Nephron progenitor cell (in vitro differentiated cells): ENCODE results near the gene PLXNB1.

Source experiments
- DNase-seq: peaks from one replicate; pipeline ENCODE4 v3.0.0; 2021
- H3K27ac Mint-ChIP-seq: 2 replicates; pipeline ENCODE4 v1.8.0; 2021; ENCODE audit warnings: mild to moderate bottlenecking, moderate library complexity, mixed read lengths
- H3K27me3 Mint-ChIP-seq: 2 replicates; pipeline ENCODE4 v1.8.0; 2021; ENCODE audit warnings: mild to moderate bottlenecking, low read depth, mixed read lengths; ENCODE audit not compliant: poor library complexity
- H3K36me3 Mint-ChIP-seq: 2 replicates; pipeline ENCODE4 v1.8.0; 2021; ENCODE audit warnings: low read depth, mixed read lengths
- H3K4me1 Mint-ChIP-seq: 2 replicates; pipeline ENCODE4 v1.8.0; 2021; ENCODE audit warnings: mixed read lengths
- H3K4me3 Mint-ChIP-seq: 2 replicates; pipeline ENCODE4 v1.8.0; 2021; ENCODE audit warnings: mild to moderate bottlenecking, moderate library complexity, mixed read lengths
- H3K9me3 Mint-ChIP-seq: 2 replicates; pipeline ENCODE4 v1.8.0; 2021; ENCODE audit warnings: mild to moderate bottlenecking, moderate library complexity, mixed read lengths
- CTCF ChIP-seq: fragments of 200-600 bp; sonication (generic); IDR thresholded peaks from 2 replicates; pipeline ENCODE4 v1.5.0; 2021; ENCODE audit warnings: antibody characterized with exemption

PLXNB1 gene

GRCh38 chr3:48422681-48423080 is 7.2 kb downstream of the PLXNB1 start:
- H3K27ac Mint-ChIP-seq = peak overlapping the region; percentile 91
- no peaks in the 10 kb centered on the region for H3K27me3 Mint-ChIP-seq
- no peak for DNase-seq
- no peaks in the 10 kb centered on the region for H3K9me3 Mint-ChIP-seq
- peaks cover 39% of the 10 kb centered on the region for H3K4me1 Mint-ChIP-seq
- TF ChIP-seq CTCF = no peak
- peaks cover 5% of the 10 kb centered on the region for H3K36me3 Mint-ChIP-seq
- no peak overlapping the region for H3K4me3 Mint-ChIP-seq

- TF ChIP-seq CTCF = no peak
- Mint-ChIP-seq H3K27me3 (no peaks in the 10 kb centered on the region), H3K4me1 (peaks cover 35% of the 10 kb centered on the region), H3K9me3 (no peaks in the 10 kb centered on the region), H3K27ac (no peak overlapping the region), H3K36me3 (peaks cover 5% of the 10 kb centered on the region), H3K4me3 (no peak overlapping the region)
- DNase-seq = no peak
These were observed 7.6 kb downstream of the PLXNB1 start for GRCh38 chr3:48422272-48422671.

GRCh38 chr3:48420561-48420960 is 9.3 kb downstream of the PLXNB1 start:
- H3K9me3 Mint-ChIP-seq = no peaks in the 10 kb centered on the region
- no peak for DNase-seq
- H3K4me1 Mint-ChIP-seq = peaks cover 20% of the 10 kb centered on the region
- H3K27me3 Mint-ChIP-seq = no peaks in the 10 kb centered on the region
- no peak overlapping the region for H3K27ac Mint-ChIP-seq
- no peak for TF ChIP-seq CTCF
- H3K36me3 Mint-ChIP-seq = peaks cover 5% of the 10 kb centered on the region
- H3K4me3 Mint-ChIP-seq = no peak overlapping the region

- H3K27me3 Mint-ChIP-seq = no peaks in the 10 kb centered on the region
- no peaks in the 10 kb centered on the region for H3K9me3 Mint-ChIP-seq
- H3K27ac Mint-ChIP-seq = no peak overlapping the region
- no peak for DNase-seq
- peaks cover 11% of the 10 kb centered on the region for H3K4me1 Mint-ChIP-seq
- H3K36me3 Mint-ChIP-seq = peaks cover 5% of the 10 kb centered on the region
- no peak for TF ChIP-seq CTCF
- H3K4me3 Mint-ChIP-seq = no peak overlapping the region
These were observed 10.3 kb downstream of the PLXNB1 start for GRCh38 chr3:48419597-48419996.

- DNase-seq = no peak
- no peak for TF ChIP-seq CTCF
- H3K27me3 Mint-ChIP-seq = peaks cover 1% of the 10 kb centered on the region
These were observed 10.7 kb downstream of the PLXNB1 start for GRCh38 chr3:48419149-48419548.

GRCh38 chr3:48418651-48419050 is 11.2 kb downstream of the PLXNB1 start:
- Mint-ChIP-seq H3K36me3 (peaks cover 13% of the 10 kb centered on the region), H3K4me1 (peaks cover 7% of the 10 kb centered on the region), H3K9me3 (no peaks in the 10 kb centered on the region), H3K27me3 (peaks cover 3% of the 10 kb centered on the region), H3K4me3 (no peak overlapping the region), H3K27ac (peak overlapping the region; percentile 72)
- no peak for DNase-seq
- no peak for TF ChIP-seq CTCF

More at GRCh38 chr3:48419149-48419548, 10.7 kb downstream of the PLXNB1 start:
- H3K36me3 Mint-ChIP-seq = peaks cover 8% of the 10 kb centered on the region
- H3K9me3 Mint-ChIP-seq = no peaks in the 10 kb centered on the region
- H3K4me3 Mint-ChIP-seq = no peak overlapping the region
- peaks cover 7% of the 10 kb centered on the region for H3K4me1 Mint-ChIP-seq
- H3K27ac Mint-ChIP-seq = no peak overlapping the region
